Activated B cell treated with CpG ODN at 0.5 μM for 24 hours (primary cell): ENCODE data around the gene CD36. TPM values are rescaled to one million over a fixed set of nuclear protein-coding genes. Genes with fewer than 3 reads are reported as not detected.

Source experiments
- ATAC-seq: fragments of 200-7000 bp; cut with Tn5 transposase; one replicate; pipeline ENCODE4 v1.10.0; 2021; ENCODE audit warnings: low read depth, mild to moderate bottlenecking, moderate library complexity
- CTCF ChIA-PET: fragments of 350-600 bp; sonication (Branson Sonifier 250); formaldehyde crosslinking; loops from one replicate; lab custom pipeline; 2021; ENCODE audit warnings: antibody characterized with exemption; lab: Charles Lee
- POLR2A ChIA-PET: fragments of 350-600 bp; sonication (Branson Sonifier 250); formaldehyde crosslinking; loops from one replicate; lab custom pipeline; 2021; ENCODE audit warnings: antibody characterized with exemption; lab: Charles Lee
- DNase-seq: peaks from one replicate; pipeline ENCODE4 v3.0.0; 2022
- H3K27ac Mint-ChIP-seq: one replicate; pipeline ENCODE4 v1.8.0; 2020; ENCODE audit warnings: mixed read lengths
- H3K27me3 Mint-ChIP-seq: one replicate; pipeline ENCODE4 v1.8.0; 2021; ENCODE audit warnings: mixed read lengths
- H3K36me3 Mint-ChIP-seq: one replicate; pipeline ENCODE4 v1.8.0; 2021; ENCODE audit warnings: low read depth, mixed read lengths
- H3K4me1 Mint-ChIP-seq: one replicate; pipeline ENCODE4 v1.8.0; 2021; ENCODE audit warnings: mixed read lengths
- H3K4me3 Mint-ChIP-seq: one replicate; pipeline ENCODE4 v1.8.0; 2020; ENCODE audit warnings: mild to moderate bottlenecking, mixed read lengths
- H3K9me3 Mint-ChIP-seq: one replicate; pipeline ENCODE4 v1.8.0; 2020; ENCODE audit warnings: mixed read lengths
- CTCF ChIP-seq: fragments of 200-600 bp; IDR thresholded peaks from one replicate; pipeline ENCODE4 v1.8.0; 2022; ENCODE audit warnings: antibody characterized with exemption, mild to moderate bottlenecking
- intact Hi-C: fragments of 100-400 bp; cut with micrococcal nuclease; formaldehyde crosslinking; loops from one replicate; pipeline ENCODE4 v1.15.1; 2024
- total RNA-seq: library from RNA; stranded (reverse); gene quantifications from 2 replicates; pipeline ENCODE4 v1.2.3, GENCODE V29; 2022

Gene CD36
- total RNA-seq, result 0.15 and 0.53 TPM in 2 replicates

GRCh38 chr7:80637911-80638765 lies at the start of gene CD36:
CD36 (plus strand) TSS chr7:80638642; CDS start chr7:80646741, 8,099 bp downstream.
- no peaks in the 10 kb centered on the region for H3K27me3 Mint-ChIP-seq
- DNase-seq (no peak), ATAC-seq (peak; percentile 64)
- H3K36me3 Mint-ChIP-seq, result no peaks in the 10 kb centered on the region
- POLR2A ChIA-PET, result interaction anchor here (0.6 to 0.7 kb wide), 2 partner anchors 204 to 235 kb away, joined by 3 to 5 read pairs; no protein-coding TSS in a partner anchor
- CTCF ChIA-PET, result no interaction called here
- TF ChIP-seq CTCF, result no peak
- no peak within 1 kb of the TSS for H3K27ac Mint-ChIP-seq
- H3K4me3 Mint-ChIP-seq, result no peak within 1 kb of the TSS
- intact Hi-C loops, result no loop called here
- H3K9me3 Mint-ChIP-seq, result no peaks in the 10 kb centered on the region
- H3K4me1 Mint-ChIP-seq, result peaks cover 3% of the 10 kb centered on the region

GRCh38 chr7:80589631-80590030 lies 48.8 kb upstream of the CD36 start:
- no peaks in the 10 kb centered on the region for H3K36me3 Mint-ChIP-seq
- intact Hi-C loops, result no loop called here
- POLR2A ChIA-PET, result no interaction called here
- no peak for TF ChIP-seq CTCF
- no peaks in the 10 kb centered on the region for H3K9me3 Mint-ChIP-seq
- H3K4me3 Mint-ChIP-seq, result no peak overlapping the region
- DNase-seq, result no peak
- no peak overlapping the region for H3K27ac Mint-ChIP-seq
- peaks cover 3% of the 10 kb centered on the region for H3K4me1 Mint-ChIP-seq
- no peak for ATAC-seq
- no peaks in the 10 kb centered on the region for H3K27me3 Mint-ChIP-seq
- CTCF ChIA-PET, result no interaction called here

- POLR2A ChIA-PET, result no interaction called here
These were observed 46.8 kb upstream of the CD36 start for GRCh38 chr7:80591654-80592053.

GRCh38 chr7:80593869-80594586 lies 44.4 kb upstream of the CD36 start:
- no peak for ATAC-seq
- POLR2A ChIA-PET, result no interaction called here
- H3K36me3 Mint-ChIP-seq, result no peaks in the 10 kb centered on the region
- H3K4me3 Mint-ChIP-seq, result no peak overlapping the region
- no peaks in the 10 kb centered on the region for H3K27me3 Mint-ChIP-seq
- no peak for TF ChIP-seq CTCF
- intact Hi-C loops, result no loop called here
- peaks cover 3% of the 10 kb centered on the region for H3K4me1 Mint-ChIP-seq
- no peaks in the 10 kb centered on the region for H3K9me3 Mint-ChIP-seq
- no peak overlapping the region for H3K27ac Mint-ChIP-seq
- DNase-seq, result no peak
- CTCF ChIA-PET, result no interaction called here

More at GRCh38 chr7:80591654-80592053, 46.8 kb upstream of the CD36 start:
- H3K27ac Mint-ChIP-seq, result no peak overlapping the region
- H3K4me3 Mint-ChIP-seq, result no peak overlapping the region
- CTCF ChIA-PET, result no interaction called here
- peaks cover 3% of the 10 kb centered on the region for H3K4me1 Mint-ChIP-seq
- no peaks in the 10 kb centered on the region for H3K36me3 Mint-ChIP-seq
- TF ChIP-seq CTCF, result no peak
- H3K27me3 Mint-ChIP-seq, result no peaks in the 10 kb centered on the region
- DNase-seq (no peak), ATAC-seq (no peak)
- intact Hi-C loops, result no loop called here
- H3K9me3 Mint-ChIP-seq, result no peaks in the 10 kb centered on the region

- CTCF ChIA-PET, result no interaction called here
- no peak for TF ChIP-seq CTCF
- intact Hi-C loops, result no loop called here
- DNase-seq (no peak), ATAC-seq (no peak)
- POLR2A ChIA-PET, result no interaction called here
- H3K9me3 Mint-ChIP-seq, result no peaks in the 10 kb centered on the region
- H3K4me3 Mint-ChIP-seq, result no peak overlapping the region
- H3K36me3 Mint-ChIP-seq, result no peaks in the 10 kb centered on the region
- H3K4me1 Mint-ChIP-seq, result no peaks in the 10 kb centered on the region
- no peaks in the 10 kb centered on the region for H3K27me3 Mint-ChIP-seq
- H3K27ac Mint-ChIP-seq, result no peak overlapping the region
These were observed 41.4 kb upstream of the CD36 start for GRCh38 chr7:80596933-80597517.
